ENCODE measurements around the gene NALF2.

Gene NALF2

GRCh38 chrX:69524781-69525363 lies 20.7 kb downstream of the NALF2 start:
- no peaks in the 10 kb centered on the region for H3K4me1 ChIP-seq (ENCODE audit: control insufficient read depth, insufficient read depth, low read depth, low read length)
- H2BK120ac ChIP-seq (ENCODE audit: low read depth, low read length) = no peak overlapping the region
- WGBS = 61% methylated on average over 3 of the region's 7 CpGs
- no peaks in the 10 kb centered on the region for H3K79me1 ChIP-seq (replicated peaks; ENCODE audit: low read length, poor library complexity, severe bottlenecking)
- no peak overlapping the region for H4K91ac ChIP-seq (ENCODE audit: low read length)
- H3K36me3 ChIP-seq (ENCODE audit: control insufficient read depth in 1 of 2, insufficient read depth in 2 of 2, low read depth in 1 of 2, low read length in 2 of 2) = no peaks in the 10 kb centered on the region
- H3K18ac ChIP-seq (ENCODE audit: low read depth in 1 of 2, low read length in 2 of 2) = no peak overlapping the region
- H3K27me3 ChIP-seq (ENCODE audit: control insufficient read depth in 1 of 2, insufficient read depth in 1 of 2, low read length in 2 of 2) = peaks cover 0 to 84% of the 10 kb centered on the region in 2 experiments
- H3K9me3 ChIP-seq (ENCODE audit: control insufficient read depth, low read length) = peaks cover 5% of the 10 kb centered on the region
- no peak overlapping the region for H2BK15ac ChIP-seq (ENCODE audit: low read depth, poor library complexity, severe bottlenecking)
- no peak overlapping the region for H3K9ac ChIP-seq (ENCODE audit: low read length)
- H4K8ac ChIP-seq (ENCODE audit: low read length) = no peak overlapping the region
- H3K4me3 ChIP-seq (ENCODE audit: insufficient read depth in 1 of 2, low read depth in 1 of 2, low read length in 2 of 2) = no peak overlapping the region
- H2AK5ac ChIP-seq (ENCODE audit: low read length, severe bottlenecking) = no peak overlapping the region
- no peak overlapping the region for H2AFZ ChIP-seq (ENCODE audit: low read depth, low read length)
- no peak overlapping the region for H3K4ac ChIP-seq (ENCODE audit: low read depth in 1 of 2, low read length in 2 of 2)
- no peak overlapping the region for H3K23ac ChIP-seq (ENCODE audit: low read length in 2 of 2)
- no peak for DNase-seq
- no peak overlapping the region for H3K4me2 ChIP-seq (ENCODE audit: low read length, poor library complexity, severe bottlenecking)
- no peak overlapping the region for H2BK12ac ChIP-seq (ENCODE audit: low read length in 2 of 2)
- H3K14ac ChIP-seq (ENCODE audit: low read length in 2 of 2) = no peak overlapping the region
- no peak overlapping the region for H3K27ac ChIP-seq (ENCODE audit: low read length, poor library complexity, severe bottlenecking)
- no peak overlapping the region for H2BK5ac ChIP-seq (ENCODE audit: low read depth, low read length, poor library complexity, severe bottlenecking)

- H3K4me1 ChIP-seq (ENCODE audit: control insufficient read depth, insufficient read depth, low read depth, low read length) = no peaks in the 10 kb centered on the region
- DNase-seq = no peak
- no peak overlapping the region for H4K8ac ChIP-seq (ENCODE audit: low read length)
- no peak overlapping the region for H3K18ac ChIP-seq (ENCODE audit: low read depth in 1 of 2, low read length in 2 of 2)
- no peak overlapping the region for H2BK15ac ChIP-seq (ENCODE audit: low read depth, poor library complexity, severe bottlenecking)
- no peak overlapping the region for H3K27ac ChIP-seq (ENCODE audit: low read length, poor library complexity, severe bottlenecking)
- no peak overlapping the region for H2AK5ac ChIP-seq (ENCODE audit: low read length, severe bottlenecking)
- no peak overlapping the region for H3K23ac ChIP-seq (ENCODE audit: low read length in 2 of 2)
- no peak overlapping the region for H2BK120ac ChIP-seq (ENCODE audit: low read depth, low read length)
- H2BK12ac ChIP-seq (ENCODE audit: low read length in 2 of 2) = no peak overlapping the region
- H3K9me3 ChIP-seq (ENCODE audit: control insufficient read depth, low read length) = peaks cover 3% of the 10 kb centered on the region
- H3K14ac ChIP-seq (ENCODE audit: low read length in 2 of 2) = no peak overlapping the region
- H3K79me1 ChIP-seq (replicated peaks; ENCODE audit: low read length, poor library complexity, severe bottlenecking) = no peaks in the 10 kb centered on the region
- no peak overlapping the region for H3K4ac ChIP-seq (ENCODE audit: low read depth in 1 of 2, low read length in 2 of 2)
- peaks cover 0 to 68% of the 10 kb centered on the region in 2 experiments for H3K27me3 ChIP-seq (ENCODE audit: control insufficient read depth in 1 of 2, insufficient read depth in 1 of 2, low read length in 2 of 2)
- no peak overlapping the region for H4K91ac ChIP-seq (ENCODE audit: low read length)
- no peak overlapping the region for H3K4me3 ChIP-seq (ENCODE audit: insufficient read depth in 1 of 2, low read depth in 1 of 2, low read length in 2 of 2)
- H2AFZ ChIP-seq (ENCODE audit: low read depth, low read length) = no peak overlapping the region
- H3K9ac ChIP-seq (ENCODE audit: low read length) = no peak overlapping the region
- no peak overlapping the region for H3K4me2 ChIP-seq (ENCODE audit: low read length, poor library complexity, severe bottlenecking)
- no peaks in the 10 kb centered on the region for H3K36me3 ChIP-seq (ENCODE audit: control insufficient read depth in 1 of 2, insufficient read depth in 2 of 2, low read depth in 1 of 2, low read length in 2 of 2)
- WGBS = 81% methylated on average over 7 of the region's 7 CpGs
- H2BK5ac ChIP-seq (ENCODE audit: low read depth, low read length, poor library complexity, severe bottlenecking) = no peak overlapping the region
These were observed 26.2 kb downstream of the NALF2 start for GRCh38 chrX:69530306-69530705.

- no peak overlapping the region for H2BK120ac ChIP-seq (ENCODE audit: low read depth, low read length)
- no peak overlapping the region for H2AK5ac ChIP-seq (ENCODE audit: low read length, severe bottlenecking)
- H3K4me1 ChIP-seq (ENCODE audit: control insufficient read depth, insufficient read depth, low read depth, low read length) = no peaks in the 10 kb centered on the region
- DNase-seq = no peak
- H2BK12ac ChIP-seq (ENCODE audit: low read length in 2 of 2) = no peak overlapping the region
- no peak overlapping the region for H3K18ac ChIP-seq (ENCODE audit: low read depth in 1 of 2, low read length in 2 of 2)
- no peak overlapping the region for H3K23ac ChIP-seq (ENCODE audit: low read length in 2 of 2)
- no peak overlapping the region for H3K27ac ChIP-seq (ENCODE audit: low read length, poor library complexity, severe bottlenecking)
- peaks cover 3% of the 10 kb centered on the region for H3K9me3 ChIP-seq (ENCODE audit: control insufficient read depth, low read length)
- no peak overlapping the region for H2BK5ac ChIP-seq (ENCODE audit: low read depth, low read length, poor library complexity, severe bottlenecking)
- H3K79me1 ChIP-seq (replicated peaks; ENCODE audit: low read length, poor library complexity, severe bottlenecking) = no peaks in the 10 kb centered on the region
- 76% methylated on average over 4 of the region's 8 CpGs for WGBS
- no peak overlapping the region for H3K14ac ChIP-seq (ENCODE audit: low read length in 2 of 2)
- no peak overlapping the region for H3K4me3 ChIP-seq (ENCODE audit: insufficient read depth in 1 of 2, low read depth in 1 of 2, low read length in 2 of 2)
- H4K8ac ChIP-seq (ENCODE audit: low read length) = no peak overlapping the region
- no peak overlapping the region for H3K9ac ChIP-seq (ENCODE audit: low read length)
- no peak overlapping the region for H3K4me2 ChIP-seq (ENCODE audit: low read length, poor library complexity, severe bottlenecking)
- no peak overlapping the region for H3K4ac ChIP-seq (ENCODE audit: low read depth in 1 of 2, low read length in 2 of 2)
- H3K27me3 ChIP-seq (ENCODE audit: control insufficient read depth in 1 of 2, insufficient read depth in 1 of 2, low read length in 2 of 2) = peaks cover 0 to 66% of the 10 kb centered on the region in 2 experiments
- H2BK15ac ChIP-seq (ENCODE audit: low read depth, poor library complexity, severe bottlenecking) = no peak overlapping the region
- H4K91ac ChIP-seq (ENCODE audit: low read length) = no peak overlapping the region
- H2AFZ ChIP-seq (ENCODE audit: low read depth, low read length) = no peak overlapping the region
- no peaks in the 10 kb centered on the region for H3K36me3 ChIP-seq (ENCODE audit: control insufficient read depth in 1 of 2, insufficient read depth in 2 of 2, low read depth in 1 of 2, low read length in 2 of 2)
These were observed 27.1 kb downstream of the NALF2 start for GRCh38 chrX:69531031-69531755.

- Histone ChIP-seq H2AK5ac (ENCODE audit: low read length, severe bottlenecking) (no peak overlapping the region), H3K79me1 (replicated peaks; ENCODE audit: low read length, poor library complexity, severe bottlenecking) (no peaks in the 10 kb centered on the region), H2BK5ac (ENCODE audit: low read depth, low read length, poor library complexity, severe bottlenecking) (no peak overlapping the region), H3K4me3 (ENCODE audit: insufficient read depth in 1 of 2, low read depth in 1 of 2, low read length in 2 of 2) (no peak overlapping the region), H3K36me3 (ENCODE audit: control insufficient read depth in 1 of 2, insufficient read depth in 2 of 2, low read depth in 1 of 2, low read length in 2 of 2) (no peaks in the 10 kb centered on the region), H2BK15ac (ENCODE audit: low read depth, poor library complexity, severe bottlenecking) (no peak overlapping the region), H3K27ac (ENCODE audit: low read length, poor library complexity, severe bottlenecking) (no peak overlapping the region), H2AFZ (ENCODE audit: low read depth, low read length) (no peak overlapping the region), H4K91ac (ENCODE audit: low read length) (no peak overlapping the region), H2BK120ac (ENCODE audit: low read depth, low read length) (no peak overlapping the region), H3K9ac (ENCODE audit: low read length) (no peak overlapping the region), H3K18ac (ENCODE audit: low read depth in 1 of 2, low read length in 2 of 2) (no peak overlapping the region), H3K27me3 (ENCODE audit: control insufficient read depth in 1 of 2, insufficient read depth in 1 of 2, low read length in 2 of 2) (peaks cover 0 to 72% of the 10 kb centered on the region in 2 experiments), H3K14ac (ENCODE audit: low read length in 2 of 2) (no peak overlapping the region), H3K23ac (ENCODE audit: low read length in 2 of 2) (no peak overlapping the region), H3K4me1 (ENCODE audit: control insufficient read depth, insufficient read depth, low read depth, low read length) (no peaks in the 10 kb centered on the region), H3K4me2 (ENCODE audit: low read length, poor library complexity, severe bottlenecking) (no peak overlapping the region), H3K4ac (ENCODE audit: low read depth in 1 of 2, low read length in 2 of 2) (no peak overlapping the region), H4K8ac (ENCODE audit: low read length) (no peak overlapping the region), H2BK12ac (ENCODE audit: low read length in 2 of 2) (no peak overlapping the region), H3K9me3 (ENCODE audit: control insufficient read depth, low read length) (peaks cover 3% of the 10 kb centered on the region)
- 69% methylated on average over 2 of the region's 2 CpGs for WGBS
- DNase-seq = no peak
These were observed 31.5 kb downstream of the NALF2 start for GRCh38 chrX:69535661-69536060.
